ENCODE results near the gene OPA1. TPM values are rescaled to one million over a fixed set of nuclear protein-coding genes. Genes with fewer than 3 reads are reported as not detected.

OPA1 gene
- polyA plus RNA-seq, 1 donor (not counting 4 experiments of a cell fraction or from before 2014, with no cell fraction given): 50.1 TPM

DNA sequence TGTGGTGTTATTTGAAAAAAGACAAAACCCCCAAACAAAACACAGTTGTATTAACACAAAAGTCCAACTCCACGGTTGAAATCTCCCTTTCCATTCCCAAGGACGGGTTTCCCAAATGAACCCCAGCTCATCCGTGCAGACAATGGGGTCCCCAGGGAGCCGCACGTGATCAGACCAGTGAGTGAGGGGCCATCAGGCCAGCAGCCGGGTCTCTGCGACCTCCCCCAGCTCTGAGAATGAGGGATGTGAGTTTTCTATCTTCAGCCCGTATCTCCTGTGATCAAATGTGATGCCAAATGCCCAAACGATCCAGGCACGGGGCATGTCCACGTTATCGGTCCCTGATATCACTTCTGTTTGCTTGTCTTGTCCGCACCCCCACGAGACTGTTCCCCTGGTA is 138.0 kb downstream of the OPA1 start:
- H2AFZ ChIP-seq (ENCODE audit: control insufficient read depth, low read length): no peak overlapping the region
- peaks cover 2% of the 10 kb centered on the region for H3K27me3 ChIP-seq (ENCODE audit: control insufficient read depth, extremely low read depth, insufficient read depth, low read length)
- H3K36me3 ChIP-seq (ENCODE audit: control insufficient read depth in 2 of 2, extremely low read depth in 1 of 2, insufficient read depth in 2 of 2, low read length in 2 of 2): no peaks in the 10 kb centered on the region
- H3K9me3 ChIP-seq (ENCODE audit: control insufficient read depth, low read depth, low read length): no peaks in the 10 kb centered on the region
- TF ChIP-seq, protein P1, sequence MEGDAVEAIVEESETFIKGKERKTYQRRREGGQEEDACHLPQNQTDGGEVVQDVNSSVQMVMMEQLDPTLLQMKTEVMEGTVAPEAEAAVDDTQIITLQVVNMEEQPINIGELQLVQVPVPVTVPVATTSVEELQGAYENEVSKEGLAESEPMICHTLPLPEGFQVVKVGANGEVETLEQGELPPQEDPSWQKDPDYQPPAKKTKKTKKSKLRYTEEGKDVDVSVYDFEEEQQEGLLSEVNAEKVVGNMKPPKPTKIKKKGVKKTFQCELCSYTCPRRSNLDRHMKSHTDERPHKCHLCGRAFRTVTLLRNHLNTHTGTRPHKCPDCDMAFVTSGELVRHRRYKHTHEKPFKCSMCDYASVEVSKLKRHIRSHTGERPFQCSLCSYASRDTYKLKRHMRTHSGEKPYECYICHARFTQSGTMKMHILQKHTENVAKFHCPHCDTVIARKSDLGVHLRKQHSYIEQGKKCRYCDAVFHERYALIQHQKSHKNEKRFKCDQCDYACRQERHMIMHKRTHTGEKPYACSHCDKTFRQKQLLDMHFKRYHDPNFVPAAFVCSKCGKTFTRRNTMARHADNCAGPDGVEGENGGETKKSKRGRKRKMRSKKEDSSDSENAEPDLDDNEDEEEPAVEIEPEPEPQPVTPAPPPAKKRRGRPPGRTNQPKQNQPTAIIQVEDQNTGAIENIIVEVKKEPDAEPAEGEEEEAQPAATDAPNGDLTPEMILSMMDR (optimal IDR thresholded peaks at IDR 0.05 in 1 of 3, IDR thresholded peaks at IDR 0.05 in 1 of 3, conservative IDR thresholded peaks at IDR 0.05 in 1 of 3; ENCODE audit: extremely low read depth in 1 of 3, insufficient read depth in 2 of 3, low read length in 3 of 3): no peak
- TF ChIP-seq EZH2 (IDR thresholded peaks at IDR 0.05; ENCODE audit: low read length): no peak
- H4K20me1 ChIP-seq (ENCODE audit: control insufficient read depth, extremely low read depth, insufficient read depth, low read length): no peaks in the 10 kb centered on the region
- no peaks in the 10 kb centered on the region for H3K79me2 ChIP-seq (ENCODE audit: control insufficient read depth, insufficient read depth, low read length)
- H3K9ac ChIP-seq (ENCODE audit: control insufficient read depth, extremely low read depth, insufficient read depth, low read length): no peak overlapping the region
- H3K4me1 ChIP-seq (ENCODE audit: control insufficient read depth, extremely low read depth, insufficient read depth, low read length): no peaks in the 10 kb centered on the region
- H3K4me2 ChIP-seq (ENCODE audit: control insufficient read depth, extremely low read depth, insufficient read depth, low read depth, low read length): no peak overlapping the region
- FAIRE-seq: no peak
- no peak overlapping the region for H3K27ac ChIP-seq (ENCODE audit: control insufficient read depth, insufficient read depth, low read length)
- H3K4me3 ChIP-seq (ENCODE audit: control insufficient read depth in 2 of 3, extremely low read depth in 1 of 3, insufficient read depth in 2 of 3, low read depth in 1 of 3, low read length in 3 of 3): no peak overlapping the region
- dilution Hi-C loops (cut with MboI; ENCODE audit: extremely low pct_ligation_motif_present, low sequenced_read_pairs): no loop called here
- H3K9me1 ChIP-seq (ENCODE audit: control insufficient read depth, extremely low read depth, insufficient read depth, low read length): no peaks in the 10 kb centered on the region
- DNase-seq (ENCODE audit: low read depth, low spot score): no peak

- TF ChIP-seq, protein P1 (optimal IDR thresholded peaks at IDR 0.05 in 1 of 3, IDR thresholded peaks at IDR 0.05 in 1 of 3, conservative IDR thresholded peaks at IDR 0.05 in 1 of 3; ENCODE audit: extremely low read depth in 1 of 3, insufficient read depth in 2 of 3, low read length in 3 of 3): no peak
- TF ChIP-seq EZH2 (IDR thresholded peaks at IDR 0.05; ENCODE audit: low read length): no peak
- no peak for FAIRE-seq
- DNase-seq (ENCODE audit: low read depth, low spot score): no peak
- Histone ChIP-seq H3K27me3 (ENCODE audit: control insufficient read depth, extremely low read depth, insufficient read depth, low read length) (peaks cover 2% of the 10 kb centered on the region), H3K27ac (ENCODE audit: control insufficient read depth, insufficient read depth, low read length) (no peak overlapping the region), H4K20me1 (ENCODE audit: control insufficient read depth, extremely low read depth, insufficient read depth, low read length) (no peaks in the 10 kb centered on the region), H3K4me3 (ENCODE audit: control insufficient read depth in 2 of 3, extremely low read depth in 1 of 3, insufficient read depth in 2 of 3, low read depth in 1 of 3, low read length in 3 of 3) (no peak overlapping the region), H3K79me2 (ENCODE audit: control insufficient read depth, insufficient read depth, low read length) (no peaks in the 10 kb centered on the region), H3K9me1 (ENCODE audit: control insufficient read depth, extremely low read depth, insufficient read depth, low read length) (no peaks in the 10 kb centered on the region), H3K9ac (ENCODE audit: control insufficient read depth, extremely low read depth, insufficient read depth, low read length) (no peak overlapping the region), H2AFZ (ENCODE audit: control insufficient read depth, low read length) (no peak overlapping the region), H3K4me1 (ENCODE audit: control insufficient read depth, extremely low read depth, insufficient read depth, low read length) (no peaks in the 10 kb centered on the region), H3K9me3 (ENCODE audit: control insufficient read depth, low read depth, low read length) (no peaks in the 10 kb centered on the region), H3K4me2 (ENCODE audit: control insufficient read depth, extremely low read depth, insufficient read depth, low read depth, low read length) (no peak overlapping the region), H3K36me3 (ENCODE audit: control insufficient read depth in 2 of 2, extremely low read depth in 1 of 2, insufficient read depth in 2 of 2, low read length in 2 of 2) (no peaks in the 10 kb centered on the region)
- dilution Hi-C loops (cut with MboI; ENCODE audit: extremely low pct_ligation_motif_present, low sequenced_read_pairs): no loop called here
Measured at GRCh38 chr3:193731656-193732055, 138.6 kb downstream of the OPA1 start.
